GM20431 (cell line): ENCODE data around the gene NUDT7.

Experiments used
- in situ Hi-C: fragments of 300-500 bp; cut with MseI, MboI; formaldehyde crosslinking; loops from one replicate; pipeline ENCODE4 v1.15.0; 2020; ENCODE audit warnings: low sequenced_read_pairs; ENCODE audit not compliant: unreplicated experiment

The NUDT7 gene

GRCh38 chr16:77722309-77723107 lies at the start of gene NUDT7:
NUDT7 (plus strand) TSS chr16:77722514; CDS start chr16:77722583, 69 bp downstream.
- in situ Hi-C loops = no loop called here

- in situ Hi-C loops = loop anchor here (10.0 kb wide), 1 partner anchor 300 kb away; no protein-coding TSS in a partner anchor
Observed at GRCh38 chr16:77674888-77675287, 47.4 kb upstream of the NUDT7 start.

GRCh38 chr16:77675464-77676324 lies 46.6 kb upstream of the NUDT7 start:
- in situ Hi-C loops = loop anchor here (10.0 kb wide), 1 partner anchor 299 kb away; no protein-coding TSS in a partner anchor

GRCh38 chr16:77677129-77677528 lies 45.2 kb upstream of the NUDT7 start:
- in situ Hi-C loops = loop anchor here (10.0 kb wide), 1 partner anchor 298 kb away; no protein-coding TSS in a partner anchor

- in situ Hi-C loops = loop anchor here (10.0 kb wide), 1 partner anchor 295 kb away; no protein-coding TSS in a partner anchor
Observed at GRCh38 chr16:77679391-77679790, 42.9 kb upstream of the NUDT7 start.

- in situ Hi-C loops = loop anchor here (10.0 kb wide), 1 partner anchor 295 kb away; no protein-coding TSS in a partner anchor
Observed at GRCh38 chr16:77679901-77680300, 42.4 kb upstream of the NUDT7 start.

GRCh38 chr16:77680496-77680895 lies 41.8 kb upstream of the NUDT7 start:
- in situ Hi-C loops = no loop called here

- in situ Hi-C loops = no loop called here
Observed at GRCh38 chr16:77682586-77682985, 39.7 kb upstream of the NUDT7 start.

GRCh38 chr16:77683397-77684180 lies 38.7 kb upstream of the NUDT7 start:
- in situ Hi-C loops = no loop called here

- in situ Hi-C loops = no loop called here
Observed at GRCh38 chr16:77684181-77684526, 38.2 kb upstream of the NUDT7 start.

GRCh38 chr16:77686385-77686784 lies 35.9 kb upstream of the NUDT7 start:
- in situ Hi-C loops = no loop called here

- in situ Hi-C loops = no loop called here
Observed at GRCh38 chr16:77689971-77690370, 32.3 kb upstream of the NUDT7 start.

- in situ Hi-C loops = no loop called here
Observed at GRCh38 chr16:77690416-77690815, 31.9 kb upstream of the NUDT7 start.

GRCh38 chr16:77692612-77693011 lies 29.7 kb upstream of the NUDT7 start:
- in situ Hi-C loops = no loop called here

GRCh38 chr16:77696149-77696548 lies 26.2 kb upstream of the NUDT7 start:
- in situ Hi-C loops = no loop called here

GRCh38 chr16:77700846-77701245 lies 21.5 kb upstream of the NUDT7 start:
- in situ Hi-C loops = no loop called here

GRCh38 chr16:77705351-77705750 lies 17.0 kb upstream of the NUDT7 start:
- in situ Hi-C loops = no loop called here

- in situ Hi-C loops = no loop called here
Observed at GRCh38 chr16:77711179-77711578, 11.1 kb upstream of the NUDT7 start.

- in situ Hi-C loops = no loop called here
Observed at GRCh38 chr16:77711775-77712174, 10.5 kb upstream of the NUDT7 start.

GRCh38 chr16:77715145-77715544 lies 7.2 kb upstream of the NUDT7 start:
- in situ Hi-C loops = no loop called here
